UCSD-AML1 (cell line): ENCODE measurements around the gene DNAH7.

ENCODE experiments used
- DNase-seq: peaks from one replicate; lab custom pipeline; 2025; ENCODE audit not compliant: unreplicated experiment; lab: John Stamatoyannopoulos, UW

Gene DNAH7

GRCh38 chr2:195818106-195818505 is 250.5 kb downstream of the DNAH7 start:
- DNase-seq, result no peak

- DNase-seq, result no peak
Observed at GRCh38 chr2:195815083-195815482, 253.6 kb downstream of the DNAH7 start.

- no peak for DNase-seq
Observed at GRCh38 chr2:195813421-195813820, 255.2 kb downstream of the DNAH7 start.

GRCh38 chr2:195810340-195811098 is 258.1 kb downstream of the DNAH7 start:
- no peak for DNase-seq

GRCh38 chr2:195808189-195808588 is 260.4 kb downstream of the DNAH7 start:
- DNase-seq, result no peak

DNA sequence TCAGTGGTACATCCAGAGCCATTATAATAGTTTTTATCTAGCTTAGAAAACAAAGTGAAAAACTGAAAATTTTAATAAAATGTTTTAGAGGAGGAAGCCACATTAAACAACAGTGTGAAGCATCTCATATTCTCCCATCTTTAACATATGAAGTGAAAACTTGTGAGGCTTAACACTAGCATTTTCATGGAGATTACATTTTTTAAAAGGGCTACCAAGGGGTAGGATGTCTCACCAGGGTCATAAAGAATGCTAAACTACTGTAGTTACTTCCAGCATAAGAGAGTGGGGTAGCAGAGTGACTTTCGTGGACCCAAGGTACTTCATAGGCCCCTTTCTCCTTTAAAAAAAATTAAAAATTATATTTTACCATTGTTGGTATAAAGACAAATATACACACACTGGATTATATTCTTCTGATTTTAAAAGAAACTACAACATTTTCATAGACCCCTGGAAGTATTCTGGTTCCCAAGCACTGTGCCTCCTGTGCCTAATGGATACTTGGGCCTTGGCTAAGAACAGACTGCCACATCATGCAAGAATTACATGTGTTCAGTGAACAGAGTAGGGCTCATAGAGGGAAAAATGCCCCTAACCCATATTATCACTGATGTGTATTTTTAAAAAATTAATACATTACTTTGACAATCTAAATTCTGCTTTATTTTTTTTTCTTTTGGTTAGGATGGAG is 263.2 kb downstream of the DNAH7 start:
- DNase-seq, result no peak

- no peak for DNase-seq
Observed at GRCh38 chr2:195795879-195796278, 272.8 kb downstream of the DNAH7 start.

DNA sequence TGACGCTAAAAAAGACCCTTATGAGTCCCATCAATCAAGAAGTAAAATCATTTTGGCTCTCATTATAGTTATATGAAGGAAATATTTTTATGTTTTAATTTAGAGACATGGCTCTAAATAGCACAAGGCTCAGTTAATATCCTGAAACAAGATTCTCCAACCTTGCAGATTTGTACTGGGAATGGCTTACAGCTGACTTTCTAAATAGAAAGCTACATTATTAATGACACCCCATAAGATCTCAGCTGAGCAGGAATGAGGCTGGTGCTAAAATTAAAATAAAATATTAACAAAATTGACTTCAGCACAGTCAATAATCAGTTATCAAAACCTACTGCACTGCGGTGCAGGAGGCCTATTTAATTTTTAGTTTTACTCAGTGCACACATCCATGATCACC is 274.8 kb downstream of the DNAH7 start:
- no peak for DNase-seq

- DNase-seq, result no peak
Observed at GRCh38 chr2:195782156-195782555, 286.5 kb downstream of the DNAH7 start.

DNA sequence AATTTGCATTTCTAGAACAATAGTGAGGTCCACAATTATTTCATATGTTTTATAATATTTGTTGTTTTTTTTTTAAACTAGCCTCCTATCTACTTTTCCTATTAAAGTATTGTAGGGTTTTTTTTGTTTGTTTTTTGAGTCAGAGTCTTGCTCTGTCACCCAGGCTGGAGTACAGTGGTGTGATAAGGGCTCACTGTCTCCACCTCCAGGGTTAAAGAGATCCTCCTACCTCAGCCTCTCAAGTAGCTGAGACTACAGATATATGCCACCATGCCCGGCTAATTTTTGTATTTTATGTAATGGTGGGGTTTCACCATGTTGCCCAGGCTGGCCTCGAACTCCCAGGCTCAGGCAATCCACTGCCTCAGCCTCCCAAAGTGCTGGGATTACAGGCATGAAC is 289.1 kb downstream of the DNAH7 start:
- DNase-seq, result no peak

- no peak for DNase-seq
Observed at GRCh38 chr2:195769975-195770374, 298.7 kb downstream of the DNAH7 start.

GRCh38 chr2:195768431-195768830 is 300.2 kb downstream of the DNAH7 start:
- no peak for DNase-seq

GRCh38 chr2:195766691-195767090 is 301.9 kb downstream of the DNAH7 start:
- DNase-seq, result no peak

DNA sequence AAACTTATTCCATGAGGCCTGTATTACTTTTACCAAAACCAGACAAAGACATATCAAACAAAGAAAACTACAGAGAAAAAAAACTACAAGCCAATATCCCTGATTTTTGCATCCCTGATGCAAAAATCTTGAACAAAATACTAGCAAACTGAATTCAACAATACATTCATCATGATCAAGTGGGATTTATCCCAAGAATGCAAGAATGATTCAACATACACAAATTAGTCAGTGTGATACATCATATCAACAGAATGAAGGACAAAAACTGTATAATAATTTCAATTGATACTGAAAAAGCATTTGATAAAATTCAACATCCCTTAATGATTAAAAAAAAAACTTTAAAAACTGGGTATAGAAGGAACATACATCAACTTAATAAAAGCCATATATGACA is 304.8 kb downstream of the DNAH7 start:
- no peak for DNase-seq

DNA sequence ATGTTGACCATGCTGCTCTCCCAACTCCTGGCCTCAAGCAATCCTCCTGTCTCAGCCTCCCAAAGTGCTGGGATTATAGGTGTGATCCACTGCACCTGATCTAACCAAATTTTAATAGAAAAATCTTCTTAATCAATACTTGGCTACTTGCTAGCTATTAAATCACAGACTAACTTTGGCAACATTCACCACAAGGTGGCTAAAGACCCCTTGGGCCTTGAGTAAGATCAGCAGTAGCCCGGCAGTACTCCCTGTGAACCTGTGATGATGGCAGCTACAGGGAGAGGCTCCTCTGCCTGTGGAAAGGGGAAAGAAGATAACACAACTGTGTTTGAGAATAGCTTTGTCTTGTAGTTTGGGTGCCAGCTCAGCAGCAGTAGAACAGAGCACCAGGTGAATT is 308.8 kb downstream of the DNAH7 start:
- DNase-seq, result no peak

DNA sequence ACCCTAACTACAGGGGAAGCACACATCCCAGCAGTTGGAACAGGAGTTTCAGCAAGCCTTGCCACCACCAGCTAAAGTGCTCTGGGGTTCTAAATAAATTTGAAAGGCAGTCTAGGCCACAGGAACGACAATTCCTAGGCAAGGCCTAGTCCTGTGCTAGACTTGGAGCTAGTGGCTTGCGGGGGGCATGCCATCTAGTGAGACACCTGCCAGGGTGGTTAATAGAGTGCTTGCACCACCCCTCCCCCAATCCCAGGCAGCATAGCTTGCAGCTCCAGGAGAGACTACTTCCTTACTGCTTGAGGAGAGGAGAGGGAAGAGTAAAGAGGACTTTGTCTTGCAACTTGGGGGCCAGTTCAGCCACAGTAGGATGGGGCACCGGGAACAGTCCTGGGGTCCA is 309.8 kb downstream of the DNAH7 start:
- DNase-seq, result no peak

DNA sequence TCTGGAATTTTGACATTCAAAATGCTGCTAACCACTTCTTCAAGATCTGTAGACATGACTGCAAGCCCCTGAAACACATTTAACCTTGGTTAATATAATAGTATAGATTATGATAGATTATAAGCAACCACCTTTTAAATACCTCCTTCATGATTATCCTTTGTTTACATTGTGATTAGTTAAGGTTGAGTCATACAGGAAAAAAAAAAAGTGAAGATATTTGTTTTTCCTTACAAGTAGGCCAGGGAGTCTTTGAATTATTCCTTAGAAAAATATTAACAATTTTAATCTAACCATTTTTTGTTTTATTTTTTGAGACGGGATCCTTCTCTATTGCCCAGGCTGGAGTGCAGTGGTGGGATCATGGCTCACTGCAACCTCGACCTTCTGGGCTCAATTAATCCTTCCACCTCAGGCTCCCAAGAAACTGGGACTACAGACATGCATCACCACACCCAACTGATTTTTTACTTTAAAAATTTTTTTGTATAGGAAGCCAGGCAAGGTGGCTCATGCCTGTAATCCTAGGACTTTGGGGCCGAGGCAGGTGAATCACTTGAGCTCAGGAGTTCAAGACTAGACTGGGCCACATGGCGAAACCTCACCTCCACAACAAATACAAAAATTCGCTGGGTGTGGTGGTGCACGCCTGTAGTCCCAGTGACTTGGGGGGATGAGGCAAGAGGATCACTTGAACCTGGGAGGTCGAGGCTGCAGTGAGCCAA is 312.3 kb downstream of the DNAH7 start:
- DNase-seq, result no peak

- DNase-seq, result no peak
Observed at GRCh38 chr2:195741191-195741590, 327.4 kb downstream of the DNAH7 start.

- no peak for DNase-seq
Observed at GRCh38 chr2:195737511-195738325, 330.9 kb downstream of the DNAH7 start.

- no peak for DNase-seq
Observed at GRCh38 chr2:195735347-195735746, 333.3 kb downstream of the DNAH7 start.

DNA sequence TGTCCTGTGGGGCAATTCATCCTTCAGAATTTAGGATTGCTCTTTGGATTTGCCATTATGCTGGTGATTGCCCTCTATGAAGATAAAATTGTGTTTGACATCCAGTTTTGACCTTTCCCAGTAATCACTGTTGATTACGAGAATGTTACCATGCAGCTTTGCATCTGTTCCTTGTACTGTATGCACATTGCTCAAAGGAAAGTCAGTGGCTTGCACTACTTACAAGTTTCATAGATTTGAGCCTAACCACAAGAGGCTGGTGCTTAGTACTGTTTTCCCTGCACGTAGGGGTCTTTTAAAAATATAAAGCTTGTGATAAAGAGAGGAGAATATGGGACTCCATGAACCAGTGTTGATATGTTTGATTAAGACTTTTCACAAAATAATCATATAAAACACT is 333.7 kb downstream of the DNAH7 start:
- no peak for DNase-seq
